IPS DF 6.9 (cell line): ENCODE results near the gene ZNF621.
"Not testable (repeated sequence)": the region's sequence is repeated elsewhere in the genome, so short reads cannot be mapped to it uniquely, and the experiment has no call there.

Experiments used
- DNase-seq: peaks from one replicate; pipeline ENCODE4 v3.0.0-alpha.2; 2013; ENCODE audit warnings: low read depth, low spot score
- H3K27ac ChIP-seq: one replicate; pipeline ENCODE4 v1.5.1; 2013; ENCODE audit warnings: low read length, control low read depth
- H3K27me3 ChIP-seq: 2 replicates; pipeline ENCODE4 v1.6.1; 2013; ENCODE audit warnings: mild to moderate bottlenecking, low read length; ENCODE audit not compliant: control insufficient read depth, insufficient read depth
- H3K36me3 ChIP-seq: 2 replicates; pipeline ENCODE4 v1.6.1; 2013; ENCODE audit warnings: low read length; ENCODE audit not compliant: control insufficient read depth, insufficient read depth
- H3K4me1 ChIP-seq: 2 replicates; pipeline ENCODE4 v1.6.1; 2013; ENCODE audit warnings: low read length; ENCODE audit not compliant: control insufficient read depth, insufficient read depth
- H3K4me3 ChIP-seq: 2 replicates; pipeline ENCODE4 v1.5.1; 2013; ENCODE audit warnings: mild to moderate bottlenecking, low read length
- H3K9me3 ChIP-seq: 2 replicates; pipeline ENCODE4 v1.6.1; 2013; ENCODE audit warnings: low read length, inconsistent platforms; ENCODE audit not compliant: control insufficient read depth, insufficient read depth
- WGBS: extraction: QIAGEN DNeasy Blood & Tissue Kit; methylation state at CpG from one replicate; pipeline ENCODE4 v1.1.7; 2013; ENCODE audit warnings: mixed read lengths, missing lambda C conversion rate; ENCODE audit not compliant: insufficient read length, insufficient coverage; 5-methylcytosine and 5-hydroxymethylcytosine counted together

ZNF621 gene

GRCh38 chr3:40534283-40534682, 9.5 kb downstream of the ZNF621 start:
- H3K9me3 ChIP-seq = no peaks in the 10 kb centered on the region; the same call in 1 of the 2 replicates
- no peak for DNase-seq
- no peaks in the 10 kb centered on the region for H3K4me1 ChIP-seq
- peaks cover 16% of the 10 kb centered on the region; the same call in 1 of the 2 replicates for H3K36me3 ChIP-seq
- no peak overlapping the region for H3K27ac ChIP-seq
- H3K4me3 ChIP-seq = no peak overlapping the region
- no peaks in the 10 kb centered on the region for H3K27me3 ChIP-seq

GRCh38 chr3:40546816-40547215, 22.1 kb downstream of the ZNF621 start:
- no peak for DNase-seq
- WGBS = no CpG with 5 or more reads among the region's 1 CpG
- no peak overlapping the region for H3K27ac ChIP-seq
- H3K4me1 ChIP-seq = no peaks in the 10 kb centered on the region
- no peaks in the 10 kb centered on the region for H3K9me3 ChIP-seq
- no peaks in the 10 kb centered on the region for H3K36me3 ChIP-seq
- no peaks in the 10 kb centered on the region for H3K27me3 ChIP-seq
- no peak overlapping the region for H3K4me3 ChIP-seq

GRCh38 chr3:40550167-40550566, 25.4 kb downstream of the ZNF621 start:
- Histone ChIP-seq H3K9me3 (no peaks in the 10 kb centered on the region), H3K27me3 (no peaks in the 10 kb centered on the region), H3K36me3 (no peaks in the 10 kb centered on the region), H3K27ac (no peak overlapping the region), H3K4me3 (no peak overlapping the region), H3K4me1 (no peaks in the 10 kb centered on the region)
- no peak for DNase-seq
- WGBS = no CpG with 5 or more reads among the region's 1 CpG

GRCh38 chr3:40557575-40558161, 32.9 kb downstream of the ZNF621 start:
- Histone ChIP-seq H3K27ac (no peak overlapping the region), H3K9me3 (no peaks in the 10 kb centered on the region; the same call in 1 of the 2 replicates), H3K4me3 (no peak overlapping the region), H3K4me1 (no peaks in the 10 kb centered on the region), H3K36me3 (no peaks in the 10 kb centered on the region), H3K27me3 (no peaks in the 10 kb centered on the region)
- no CpG with 5 or more reads among the region's 7 CpGs for WGBS
- no peak for DNase-seq

GRCh38 chr3:40562482-40562881, 37.7 kb downstream of the ZNF621 start:
- not testable (repeated sequence) for H3K4me3 ChIP-seq, H3K4me1 ChIP-seq, H3K27me3 ChIP-seq, H3K36me3 ChIP-seq, DNase-seq, H3K27ac ChIP-seq, H3K9me3 ChIP-seq
- no CpG with 5 or more reads among the region's 9 CpGs for WGBS

- not testable (repeated sequence) for H3K9me3 ChIP-seq, H3K36me3 ChIP-seq, DNase-seq, H3K4me1 ChIP-seq, H3K27ac ChIP-seq, H3K4me3 ChIP-seq, H3K27me3 ChIP-seq
- 100% methylated on average over 1 of the region's 5 CpGs for WGBS
Measured at GRCh38 chr3:40565629-40566028, 40.9 kb downstream of the ZNF621 start.

GRCh38 chr3:40566694-40567093, 41.9 kb downstream of the ZNF621 start:
- H3K4me3 ChIP-seq = no peak overlapping the region
- no peak overlapping the region for H3K27ac ChIP-seq
- no peak for DNase-seq
- no peaks in the 10 kb centered on the region for H3K4me1 ChIP-seq
- H3K27me3 ChIP-seq = no peaks in the 10 kb centered on the region
- no CpG with 5 or more reads among the region's 4 CpGs for WGBS
- no peaks in the 10 kb centered on the region for H3K36me3 ChIP-seq
- no peaks in the 10 kb centered on the region for H3K9me3 ChIP-seq

GRCh38 chr3:40572588-40572987, 47.8 kb downstream of the ZNF621 start:
- H3K4me1 ChIP-seq = peaks cover 2% of the 10 kb centered on the region
- DNase-seq = no peak
- no peaks in the 10 kb centered on the region for H3K27me3 ChIP-seq
- H3K36me3 ChIP-seq = no peaks in the 10 kb centered on the region
- H3K9me3 ChIP-seq = no peaks in the 10 kb centered on the region
- H3K27ac ChIP-seq = no peak overlapping the region
- no peak overlapping the region for H3K4me3 ChIP-seq
- WGBS = no CpG with 5 or more reads among the region's 2 CpGs

- no peaks in the 10 kb centered on the region for H3K36me3 ChIP-seq
- no peak overlapping the region for H3K4me3 ChIP-seq
- WGBS = no CpG with 5 or more reads among the region's 2 CpGs
- no peak overlapping the region for H3K27ac ChIP-seq
- DNase-seq = no peak
- no peaks in the 10 kb centered on the region for H3K9me3 ChIP-seq
- H3K4me1 ChIP-seq = peaks cover 2% of the 10 kb centered on the region
- no peaks in the 10 kb centered on the region for H3K27me3 ChIP-seq
Measured at GRCh38 chr3:40574050-40574449, 49.3 kb downstream of the ZNF621 start.

- peaks cover 2% of the 10 kb centered on the region for H3K4me1 ChIP-seq
- WGBS = no CpG with 5 or more reads among the region's 5 CpGs
- H3K36me3 ChIP-seq = no peaks in the 10 kb centered on the region
- no peak overlapping the region for H3K27ac ChIP-seq
- no peaks in the 10 kb centered on the region for H3K27me3 ChIP-seq
- H3K9me3 ChIP-seq = no peaks in the 10 kb centered on the region
- DNase-seq = no peak
- no peak overlapping the region for H3K4me3 ChIP-seq
Measured at GRCh38 chr3:40574661-40575060, 49.9 kb downstream of the ZNF621 start.

GRCh38 chr3:40576396-40576795, 51.6 kb downstream of the ZNF621 start:
- no peak for DNase-seq

More at GRCh38 chr3:40576396-40576795, 51.6 kb downstream of the ZNF621 start:
- Histone ChIP-seq H3K4me1 (peaks cover 2% of the 10 kb centered on the region), H3K36me3 (no peaks in the 10 kb centered on the region), H3K27me3 (no peaks in the 10 kb centered on the region), H3K27ac (no peak overlapping the region), H3K9me3 (no peaks in the 10 kb centered on the region), H3K4me3 (no peak overlapping the region)
- WGBS = no CpG with 5 or more reads among the region's 4 CpGs
